T-helper 22 cell (primary cell): ENCODE measurements around the gene SNAPC2.
A peak's percentile ranks its signal among the peaks of the same experiment; 100 is the strongest.
"Not testable (repeated sequence)": the region's sequence is repeated elsewhere in the genome, so short reads cannot be mapped to it uniquely, and the experiment has no call there.

Experiments
- DNase-seq: peaks from one replicate; pipeline ENCODE4 v3.0.0-alpha.2; 2020; ENCODE audit warnings: low read depth

SNAPC2 gene

GRCh38 chr19:7921302-7921966 lies 1.3 kb downstream of the SNAPC2 start:
- no peak for DNase-seq

- DNase-seq = no peak
Measured at GRCh38 chr19:7921967-7922835, 2.1 kb downstream of the SNAPC2 start.

- no peak for DNase-seq
Measured at GRCh38 chr19:7922836-7923195, 2.7 kb downstream of the SNAPC2 start.

GRCh38 chr19:7923295-7924191 lies 3.4 kb downstream of the SNAPC2 start:
- DNase-seq = no peak

GRCh38 chr19:7924241-7924640 lies 4.1 kb downstream of the SNAPC2 start:
- DNase-seq = no peak

GRCh38 chr19:7924651-7925170 lies 4.6 kb downstream of the SNAPC2 start:
- no peak for DNase-seq

- peak; percentile 46 for DNase-seq
Measured at GRCh38 chr19:7925171-7925851, 5.2 kb downstream of the SNAPC2 start.

GRCh38 chr19:7926021-7926726 lies 6.0 kb downstream of the SNAPC2 start, which contains the start of gene CTXN1:
CTXN1 (minus strand) TSS chr19:7926135; CDS start chr19:7925538, 597 bp downstream.
- DNase-seq = peak; percentile 61

GRCh38 chr19:7926727-7927604 lies 6.8 kb downstream of the SNAPC2 start:
- DNase-seq = no peak

- no peak for DNase-seq
Measured at GRCh38 chr19:7927605-7928333, 7.6 kb downstream of the SNAPC2 start.

- DNase-seq = no peak
Measured at GRCh38 chr19:7928334-7928706, 8.2 kb downstream of the SNAPC2 start.

- DNase-seq = peak; percentile 62
Measured at GRCh38 chr19:7928741-7929701, 8.9 kb downstream of the SNAPC2 start.

GRCh38 chr19:7930030-7930429 lies 9.9 kb downstream of the SNAPC2 start:
- DNase-seq = not testable (repeated sequence)

- no peak for DNase-seq
Measured at GRCh38 chr19:7930765-7931164, 10.6 kb downstream of the SNAPC2 start.

- no peak for DNase-seq
Measured at GRCh38 chr19:7931221-7932061, 11.3 kb downstream of the SNAPC2 start.

GRCh38 chr19:7932276-7932929 lies 12.3 kb downstream of the SNAPC2 start:
- DNase-seq = no peak

GRCh38 chr19:7932930-7933300 lies 12.8 kb downstream of the SNAPC2 start:
- DNase-seq = no peak
